GM18517 (cell line): ENCODE measurements around the gene HCN3.
"Not testable (repeated sequence)": the region's sequence is repeated elsewhere in the genome, so short reads cannot be mapped to it uniquely, and the experiment has no call there.

Source experiments
- ATAC-seq: cut with Tn5 transposase; IDR thresholded peaks from one replicate; pipeline ENCODE4 v1.9.1; 2021; ENCODE audit warnings: mild to moderate bottlenecking, moderate library complexity; ENCODE audit not compliant: unreplicated experiment

HCN3 gene

GRCh38 chr1:155282488-155283091 is 5.3 kb downstream of the HCN3 start:
- no peak for ATAC-seq

GRCh38 chr1:155284476-155284875 is 7.2 kb downstream of the HCN3 start:
- ATAC-seq: no peak

- no peak for ATAC-seq
Observed at GRCh38 chr1:155285063-155285462, 7.8 kb downstream of the HCN3 start.

GRCh38 chr1:155285631-155286044 is 8.4 kb downstream of the HCN3 start:
- no peak for ATAC-seq

- no peak for ATAC-seq
Observed at GRCh38 chr1:155286544-155286943, 9.3 kb downstream of the HCN3 start.

GRCh38 chr1:155287987-155288543 is 10.8 kb downstream of the HCN3 start:
- ATAC-seq: no peak

GRCh38 chr1:155291006-155291405 is 13.7 kb downstream of the HCN3 start:
- ATAC-seq: not testable (repeated sequence)

GRCh38 chr1:155293086-155293749 is 16.0 kb downstream of the HCN3 start:
- ATAC-seq: no peak

GRCh38 chr1:155294520-155295182 is 17.4 kb downstream of the HCN3 start:
- no peak for ATAC-seq

- no peak for ATAC-seq
Observed at GRCh38 chr1:155295183-155295941, 18.1 kb downstream of the HCN3 start.

GRCh38 chr1:155295942-155296267 is 18.6 kb downstream of the HCN3 start:
- ATAC-seq: no peak

GRCh38 chr1:155296661-155297060 is 19.4 kb downstream of the HCN3 start:
- ATAC-seq: no peak

GRCh38 chr1:155297384-155297783 is 20.1 kb downstream of the HCN3 start:
- no peak for ATAC-seq

- ATAC-seq: no peak
Observed at GRCh38 chr1:155300024-155300423, 22.8 kb downstream of the HCN3 start.

- no peak for ATAC-seq
Observed at GRCh38 chr1:155300553-155301329, 23.5 kb downstream of the HCN3 start.

- ATAC-seq: no peak
Observed at GRCh38 chr1:155301342-155301841, 24.1 kb downstream of the HCN3 start, which contains the start of gene PKLR. TSS of gene PKLR (minus strand) at chr1:155301438. CDS start at chr1:155301395, 43 bp downstream.

- no peak for ATAC-seq
Observed at GRCh38 chr1:155304558-155305063, 27.3 kb downstream of the HCN3 start.

GRCh38 chr1:155305881-155306391 is 28.7 kb downstream of the HCN3 start:
- no peak for ATAC-seq

- ATAC-seq: no peak
Observed at GRCh38 chr1:155307247-155307740, 30.0 kb downstream of the HCN3 start.
